K562 (cell line): Measurements from ENCODE around the gene LMBRD1. TPM values are rescaled to one million over a fixed set of nuclear protein-coding genes. Genes with fewer than 3 reads are reported as not detected.

Source experiments
- ATAC-seq: fragments of 200-7000 bp; cut with Tn5 transposase; 3 replicates; pipeline ENCODE4 v1.9.1; 2020; ENCODE audit warnings: moderate library complexity
- BruUV-seq: library from RNA; stranded (reverse); fragments of 400-500 nt; replicated peaks from 2 replicates; lab custom pipeline; 2021; lab: Mats Ljungman, UMichigan
- CTCF ChIA-PET: fragments of 300-600 bp; formaldehyde crosslinking; extraction: SDS; loops from one replicate; lab custom pipeline; 2021; ENCODE audit warnings: low intra/inter-chr PET ratio; lab: Yijun Ruan, JAX
- POLR2A ChIA-PET: fragments of 300-600, 350-650 bp; sonication (Branson Sonifier 250); formaldehyde crosslinking; extraction: SDS; loops from one replicate; lab custom pipeline; 2021; ENCODE audit warnings: antibody characterized with exemption, inconsistent platforms; lab: Yijun Ruan, JAX
- DNase-seq, 4 experiments: peaks; one replicate each; pipeline versions ENCODE4 v3.0.0 to v3.0.0-alpha.2; 2011 to 2018; ENCODE audit warnings: low spot score in 3 of 4, mixed read lengths in 3 of 4; ENCODE audit errors: extremely low read depth in 1 of 4
- FAIRE-seq: peaks from 2 replicates; lab custom pipeline; 2011; peaks lifted over from hg19 to GRCh38; lab: Jason Lieb, UNC
- H2AFZ ChIP-seq: 2 replicates; pipeline ENCODE4 v1.6.0; 2011; ENCODE audit warnings: low read depth, low read length, control low read depth, inconsistent platforms
- H3K27ac ChIP-seq: fragments of 200-600 bp; 3 replicates; pipeline ENCODE4 v1.8.0; 2011; ENCODE audit warnings: low read depth, mild to moderate bottlenecking, control low read depth, inconsistent platforms, low read length, moderate library complexity, mixed read lengths; ENCODE audit errors: extremely low read depth
- H3K27me3 ChIP-seq, 2 experiments: fragments of 300-600 bp in 1 of 2; 2 replicates in 1 of 2; 3 replicates in 1 of 2; pipeline versions ENCODE4 v1.6.0 to v1.8.0; 2011; ENCODE audit warnings: inconsistent platforms in 2 of 2, low read length in 2 of 2, mild to moderate bottlenecking in 1 of 2, mixed read lengths in 1 of 2, moderate library complexity in 1 of 2; ENCODE audit not compliant: control insufficient read depth in 2 of 2, insufficient read depth in 2 of 2
- H3K36me3 ChIP-seq: fragments of 300-600 bp; 3 replicates; pipeline ENCODE4 v1.8.0; 2011; ENCODE audit warnings: mild to moderate bottlenecking, low read length, inconsistent platforms; ENCODE audit not compliant: control insufficient read depth, insufficient read depth
- H3K4me1 ChIP-seq, 2 experiments: fragments of 200-600 bp in 1 of 2; replicated peaks in 1 of 2; 2 replicates in 1 of 2; 3 replicates in 1 of 2; pipeline versions ENCODE4 v1.5.1 to v1.8.0; 2011; ENCODE audit warnings: inconsistent platforms in 2 of 2, low read length in 2 of 2, mild to moderate bottlenecking in 1 of 2, mixed read lengths in 1 of 2, moderate library complexity in 1 of 2; ENCODE audit not compliant: control insufficient read depth in 2 of 2, insufficient read depth in 2 of 2
- H3K4me2 ChIP-seq: 2 replicates; pipeline ENCODE4 v1.6.1; 2011; ENCODE audit warnings: low read length, control low read depth, inconsistent platforms, mixed read lengths; ENCODE audit not compliant: insufficient read depth
- H3K4me3 ChIP-seq: fragments of 200-600 bp; sonication (generic), shearing (Covaris generic); 2 replicates; pipeline ENCODE4 v1.5.1; 2016; ENCODE audit warnings: control low read depth, inconsistent platforms
- H3K79me2 ChIP-seq: fragments of 200-600 bp; 3 replicates; pipeline ENCODE4 v1.8.0; 2011; ENCODE audit warnings: low read length, inconsistent platforms; ENCODE audit not compliant: control insufficient read depth, insufficient read depth
- H3K9ac ChIP-seq, 2 experiments: 2 replicates each; pipeline versions ENCODE4 v1.6.0 to v1.6.1; 2011; ENCODE audit warnings: low read depth in 2 of 2, low read length in 2 of 2, control low read depth in 1 of 2, inconsistent platforms in 1 of 2, mild to moderate bottlenecking in 1 of 2, mixed read lengths in 1 of 2; ENCODE audit not compliant: insufficient read depth in 1 of 2
- H3K9me1 ChIP-seq: one replicate; pipeline ENCODE4 v1.6.0; 2011; ENCODE audit warnings: inconsistent platforms, mild to moderate bottlenecking, low read length, moderate library complexity; ENCODE audit not compliant: control insufficient read depth, insufficient read depth
- H3K9me3 ChIP-seq: replicated peaks from 2 replicates; pipeline ENCODE4 v1.5.1; 2011; ENCODE audit warnings: low read depth, low read length, inconsistent platforms; ENCODE audit not compliant: control insufficient read depth, insufficient read depth
- H4K20me1 ChIP-seq: replicated peaks from 2 replicates; pipeline ENCODE4 v1.6.1; 2011; ENCODE audit warnings: low read length, inconsistent platforms, mixed read lengths; ENCODE audit not compliant: control insufficient read depth, insufficient read depth
- MEIS2 ChIP-seq: fragments of 450-650 bp; IDR thresholded peaks from 2 replicates; pipeline ENCODE4 v1.6.1; 2014; ENCODE audit warnings: mild to moderate bottlenecking; ENCODE audit not compliant: partially characterized antibody
- POLR2B ChIP-seq: fragments of 450-650 bp; IDR thresholded peaks from 2 replicates; pipeline ENCODE4 v1.6.1; 2018; ENCODE audit warnings: low read depth; ENCODE audit not compliant: partially characterized antibody
- RCOR1 ChIP-seq, 2 experiments: IDR thresholded peaks; 2 replicates each; pipeline ENCODE4 v1.6.1; 2012; ENCODE audit warnings: low read depth in 2 of 2, low read length in 2 of 2, borderline replicate concordance in 1 of 2, improper control_type of control experiment in 1 of 2
- WGBS: fragments of 100-300 bp; shearing (Covaris generic); methylation state at CpG from one replicate; pipeline ENCODE4 v1.1.6; 2016; ENCODE audit warnings: low coverage, mixed read lengths; ENCODE audit not compliant: insufficient coverage; ENCODE audit errors: missing lambda C conversion rate; 5-methylcytosine and 5-hydroxymethylcytosine counted together
- in situ Hi-C: fragments of 300-500 bp; cut with MboI; formaldehyde crosslinking; loops from 4 replicates; pipeline ENCODE4 v1.15.0; 2018; ENCODE audit warnings: inconsistent platforms, mixed read lengths
- intact Hi-C: fragments of 100-400 bp; cut with micrococcal nuclease; formaldehyde crosslinking; loops from 2 replicates; pipeline ENCODE4 v1.14.2; 2022
- polyA plus RNA-seq, 8 experiments: library from polyadenylated mRNA; depleted of rRNA in 4 of 8; stranded (reverse) in 5 of 8; unstranded in 3 of 8; fragments of >200 nt; fragmentation: Nextera tagmentation in 2 of 8; fragmentation: Illumina TruSeq in 1 of 8; extraction: Ambion mirVana in 2 of 8; extraction: Trizol in 1 of 8; gene quantifications; 2 replicates each; pipeline versions ENCODE4 v1.2.1 to v1.2.3, GENCODE V29; 2011 to 2014; ENCODE audit warnings: inconsistent platforms in 1 of 8, missing spikeins in 1 of 8
- total RNA-seq, 7 experiments: library from RNA; depleted of rRNA in 6 of 7; stranded (reverse); fragments of >200 nt in 6 of 7; fragmentation: Illumina TruSeq in 2 of 7; extraction: Trizol in 2 of 7; gene quantifications; 2 replicates each; pipeline versions ENCODE4 v1.2.1 to v1.2.3, GENCODE V29; 2011 to 2021; ENCODE audit warnings: low replicate concordance in 1 of 7
- TF ChIP-seq, protein P1 (sequence below): fragments of 450-650 bp; IDR thresholded peaks from 2 replicates; pipeline ENCODE4 v1.6.1; 2016
- TF ChIP-seq, protein P2 (sequence below): fragments of 450-650 bp; formaldehyde crosslinking; IDR thresholded peaks from 2 replicates; pipeline ENCODE4 v1.4.0; 2022; ENCODE audit warnings: mild to moderate bottlenecking, moderate library complexity
- TF ChIP-seq, protein P3 (sequence below): fragments of 450-650 bp; IDR thresholded peaks from 2 replicates; pipeline ENCODE4 v1.6.1; 2016; ENCODE audit warnings: missing biosample characterization, missing genetic modification characterization
- TF ChIP-seq, protein P4 (sequence below): fragments of 250-450 bp; sonication (Bioruptor Pico); IDR thresholded peaks from 2 replicates; pipeline ENCODE4 v1.8.0; 2022; ENCODE audit warnings: moderate library complexity, mild to moderate bottlenecking, inconsistent platforms

Gene LMBRD1
- total and polyA plus RNA-seq, 9 of the 15 experiments (the other 6 are each of a cell fraction or from before 2014, with no cell fraction given) = 14.0 to 85.2 (median 26.5) TPM

DNA sequence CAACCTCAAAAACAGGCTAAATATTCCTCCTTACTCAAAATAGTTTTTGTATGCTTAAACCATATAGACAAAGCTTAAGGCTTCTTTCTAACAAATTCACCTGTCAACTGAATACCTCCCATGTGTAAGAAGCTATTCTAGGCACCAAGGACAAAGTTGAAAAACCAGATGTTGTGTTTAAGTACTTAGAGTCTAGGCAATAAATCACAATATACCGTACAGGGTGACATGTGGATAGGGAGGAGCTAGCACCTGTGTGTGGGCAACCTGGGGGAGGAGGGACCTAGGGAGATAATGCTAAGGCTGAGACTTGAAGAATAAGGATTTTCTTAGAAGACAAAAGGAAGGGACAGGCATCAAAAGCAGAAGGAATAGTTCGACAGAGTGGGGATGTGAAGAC, 123.5 kb downstream of the LMBRD1 start:
- Histone ChIP-seq H3K9me3 (no peaks in the 10 kb centered on the region), H3K79me2 (no peaks in the 10 kb centered on the region), H3K9me1 (no peaks in the 10 kb centered on the region), H3K9ac (no peak overlapping the region), H3K4me1 (no peaks in the 10 kb centered on the region), H4K20me1 (no peaks in the 10 kb centered on the region), H2AFZ (no peak overlapping the region)
- POLR2A ChIA-PET = no interaction called here
- in situ Hi-C loops = no loop called here
- BruUV-seq = no TSS peak
- 18% methylated on average over 2 of the region's 2 CpGs for WGBS
- 0 out of 3 replicates have a peak, but pooled peaks have one; percentile 53 for ATAC-seq
- TF ChIP-seq POLR2B = no peak
- peak; percentile 78 for TF ChIP-seq MEIS2
- TF ChIP-seq, protein P1, sequence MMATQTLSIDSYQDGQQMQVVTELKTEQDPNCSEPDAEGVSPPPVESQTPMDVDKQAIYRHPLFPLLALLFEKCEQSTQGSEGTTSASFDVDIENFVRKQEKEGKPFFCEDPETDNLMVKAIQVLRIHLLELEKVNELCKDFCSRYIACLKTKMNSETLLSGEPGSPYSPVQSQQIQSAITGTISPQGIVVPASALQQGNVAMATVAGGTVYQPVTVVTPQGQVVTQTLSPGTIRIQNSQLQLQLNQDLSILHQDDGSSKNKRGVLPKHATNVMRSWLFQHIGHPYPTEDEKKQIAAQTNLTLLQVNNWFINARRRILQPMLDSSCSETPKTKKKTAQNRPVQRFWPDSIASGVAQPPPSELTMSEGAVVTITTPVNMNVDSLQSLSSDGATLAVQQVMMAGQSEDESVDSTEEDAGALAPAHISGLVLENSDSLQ = peak; percentile 83
- TF ChIP-seq, all 486 proteins: peak for 2
- FAIRE-seq (peak; percentile 19), DNase-seq (peak in 1 of 4 experiments; percentile 7)
- intact Hi-C loops = no loop called here
- H3K27me3 ChIP-seq = no peaks in the 10 kb centered on the region
- H3K4me2 ChIP-seq = no peak overlapping the region
- H3K36me3 ChIP-seq = no peaks in the 10 kb centered on the region; the same call in 1 of the 3 replicates
- H3K4me3 ChIP-seq = no peak overlapping the region
- H3K27ac ChIP-seq = no peak overlapping the region
- CTCF ChIA-PET = no interaction called here

DNA sequence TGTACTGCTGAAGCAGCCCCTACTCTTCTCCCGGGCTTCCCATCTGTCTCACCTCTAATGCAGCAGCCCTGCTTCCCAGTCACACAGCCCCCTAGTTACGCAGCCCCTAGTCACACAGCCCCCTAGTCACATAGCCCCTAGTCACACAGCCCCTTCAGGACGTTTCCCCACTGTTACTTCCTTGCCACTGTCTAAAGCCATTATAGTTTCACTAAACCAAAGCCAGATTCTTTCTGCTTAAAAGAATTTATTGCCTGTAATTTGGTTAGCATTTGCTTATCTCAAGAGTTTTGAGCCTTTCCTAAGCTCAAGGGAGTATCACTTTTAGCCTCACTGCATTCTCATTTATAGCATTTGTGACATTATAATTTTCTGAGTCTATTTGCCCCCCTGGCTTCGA, 127.9 kb downstream of the LMBRD1 start:
- no peak overlapping the region for H2AFZ ChIP-seq
- H3K27me3 ChIP-seq = no peaks in the 10 kb centered on the region
- BruUV-seq = no TSS peak
- ATAC-seq = no peak
- no peaks in the 10 kb centered on the region for H3K9me1 ChIP-seq
- in situ Hi-C loops = no loop called here
- no peaks in the 10 kb centered on the region for H3K4me1 ChIP-seq
- H3K4me2 ChIP-seq = no peak overlapping the region
- no peak overlapping the region for H3K4me3 ChIP-seq
- no peak overlapping the region for H3K27ac ChIP-seq
- H3K36me3 ChIP-seq = no peaks in the 10 kb centered on the region
- no peaks in the 10 kb centered on the region for H3K9me3 ChIP-seq
- no peak for FAIRE-seq
- intact Hi-C loops = no loop called here
- no peaks in the 10 kb centered on the region for H3K79me2 ChIP-seq
- TF ChIP-seq, protein P2, sequence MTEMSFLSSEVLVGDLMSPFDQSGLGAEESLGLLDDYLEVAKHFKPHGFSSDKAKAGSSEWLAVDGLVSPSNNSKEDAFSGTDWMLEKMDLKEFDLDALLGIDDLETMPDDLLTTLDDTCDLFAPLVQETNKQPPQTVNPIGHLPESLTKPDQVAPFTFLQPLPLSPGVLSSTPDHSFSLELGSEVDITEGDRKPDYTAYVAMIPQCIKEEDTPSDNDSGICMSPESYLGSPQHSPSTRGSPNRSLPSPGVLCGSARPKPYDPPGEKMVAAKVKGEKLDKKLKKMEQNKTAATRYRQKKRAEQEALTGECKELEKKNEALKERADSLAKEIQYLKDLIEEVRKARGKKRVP (CRISPR knock-in tag) = no peak
- TF ChIP-seq, protein P3, sequence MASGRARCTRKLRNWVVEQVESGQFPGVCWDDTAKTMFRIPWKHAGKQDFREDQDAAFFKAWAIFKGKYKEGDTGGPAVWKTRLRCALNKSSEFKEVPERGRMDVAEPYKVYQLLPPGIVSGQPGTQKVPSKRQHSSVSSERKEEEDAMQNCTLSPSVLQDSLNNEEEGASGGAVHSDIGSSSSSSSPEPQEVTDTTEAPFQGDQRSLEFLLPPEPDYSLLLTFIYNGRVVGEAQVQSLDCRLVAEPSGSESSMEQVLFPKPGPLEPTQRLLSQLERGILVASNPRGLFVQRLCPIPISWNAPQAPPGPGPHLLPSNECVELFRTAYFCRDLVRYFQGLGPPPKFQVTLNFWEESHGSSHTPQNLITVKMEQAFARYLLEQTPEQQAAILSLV (tag) = no peak
- TF ChIP-seq, protein P4, sequence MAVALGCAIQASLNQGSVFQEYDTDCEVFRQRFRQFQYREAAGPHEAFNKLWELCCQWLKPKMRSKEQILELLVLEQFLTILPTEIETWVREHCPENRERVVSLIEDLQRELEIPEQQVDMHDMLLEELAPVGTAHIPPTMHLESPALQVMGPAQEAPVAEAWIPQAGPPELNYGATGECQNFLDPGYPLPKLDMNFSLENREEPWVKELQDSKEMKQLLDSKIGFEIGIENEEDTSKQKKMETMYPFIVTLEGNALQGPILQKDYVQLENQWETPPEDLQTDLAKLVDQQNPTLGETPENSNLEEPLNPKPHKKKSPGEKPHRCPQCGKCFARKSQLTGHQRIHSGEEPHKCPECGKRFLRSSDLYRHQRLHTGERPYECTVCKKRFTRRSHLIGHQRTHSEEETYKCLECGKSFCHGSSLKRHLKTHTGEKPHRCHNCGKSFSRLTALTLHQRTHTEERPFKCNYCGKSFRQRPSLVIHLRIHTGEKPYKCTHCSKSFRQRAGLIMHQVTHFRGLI = no peak
- no peak for TF ChIP-seq RCOR1 (IDR thresholded peaks at IDR 0.05; ENCODE audit: borderline replicate concordance in 1 of 2, low read depth in 2 of 2, low read length in 2 of 2)
- CTCF ChIA-PET = no interaction called here
- no peak for DNase-seq
- WGBS = 20% methylated on average over 4 of the region's 4 CpGs
- H3K9ac ChIP-seq = no peak overlapping the region
- H4K20me1 ChIP-seq = no peaks in the 10 kb centered on the region
- POLR2A ChIA-PET = no interaction called here
